ENCODE results near the gene TUBA8.
"Not testable (repeated sequence)": the region's sequence is repeated elsewhere in the genome, so short reads cannot be mapped to it uniquely, and the experiment has no call there.

GRCh38 chr22:18165356-18165755 is 54.7 kb downstream of the TUBA8 start:
- TF ChIP-seq CTCF (IDR thresholded peaks at IDR 0.05); REST (IDR thresholded peaks at IDR 0.05; ENCODE audit: insufficient read depth in 1 of 2, low read depth in 2 of 2, low read length in 1 of 2); POLR2AphosphoS5 (IDR thresholded peaks at IDR 0.05; ENCODE audit: low read depth, low read length): not testable (repeated sequence)
